ENCODE measurements around the gene IGF2BP2.

Gene IGF2BP2

DNA sequence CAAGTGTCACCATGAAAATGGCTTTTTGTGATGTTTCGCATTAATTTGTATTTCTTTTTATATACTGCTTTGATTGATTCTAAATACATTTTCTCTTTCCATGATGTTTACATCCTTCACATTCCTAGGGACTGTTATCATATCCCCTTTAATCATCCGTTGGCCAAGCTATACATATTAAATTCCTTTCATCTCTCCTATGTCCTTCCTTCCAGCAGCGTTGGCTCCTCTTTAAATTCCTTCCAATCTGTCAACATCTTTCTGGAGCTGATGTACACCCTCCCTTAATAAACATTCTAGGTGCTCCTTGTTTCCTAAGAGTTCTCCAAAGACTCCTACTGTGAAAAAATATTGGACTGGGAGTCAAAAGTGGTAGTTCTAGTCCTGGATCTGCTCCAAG lies 87.8 kb downstream of the IGF2BP2 start:
- TF ChIP-seq, protein P1, sequence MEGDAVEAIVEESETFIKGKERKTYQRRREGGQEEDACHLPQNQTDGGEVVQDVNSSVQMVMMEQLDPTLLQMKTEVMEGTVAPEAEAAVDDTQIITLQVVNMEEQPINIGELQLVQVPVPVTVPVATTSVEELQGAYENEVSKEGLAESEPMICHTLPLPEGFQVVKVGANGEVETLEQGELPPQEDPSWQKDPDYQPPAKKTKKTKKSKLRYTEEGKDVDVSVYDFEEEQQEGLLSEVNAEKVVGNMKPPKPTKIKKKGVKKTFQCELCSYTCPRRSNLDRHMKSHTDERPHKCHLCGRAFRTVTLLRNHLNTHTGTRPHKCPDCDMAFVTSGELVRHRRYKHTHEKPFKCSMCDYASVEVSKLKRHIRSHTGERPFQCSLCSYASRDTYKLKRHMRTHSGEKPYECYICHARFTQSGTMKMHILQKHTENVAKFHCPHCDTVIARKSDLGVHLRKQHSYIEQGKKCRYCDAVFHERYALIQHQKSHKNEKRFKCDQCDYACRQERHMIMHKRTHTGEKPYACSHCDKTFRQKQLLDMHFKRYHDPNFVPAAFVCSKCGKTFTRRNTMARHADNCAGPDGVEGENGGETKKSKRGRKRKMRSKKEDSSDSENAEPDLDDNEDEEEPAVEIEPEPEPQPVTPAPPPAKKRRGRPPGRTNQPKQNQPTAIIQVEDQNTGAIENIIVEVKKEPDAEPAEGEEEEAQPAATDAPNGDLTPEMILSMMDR (IDR thresholded peaks at IDR 0.05; ENCODE audit: low read depth, low read length, missing control alignments), result no peak
- H3K4me3 ChIP-seq (replicated peaks; ENCODE audit: low read depth, low read length), result no peak overlapping the region
- DNase-seq (ENCODE audit: extremely low read depth, low read depth), result no peak

DNA sequence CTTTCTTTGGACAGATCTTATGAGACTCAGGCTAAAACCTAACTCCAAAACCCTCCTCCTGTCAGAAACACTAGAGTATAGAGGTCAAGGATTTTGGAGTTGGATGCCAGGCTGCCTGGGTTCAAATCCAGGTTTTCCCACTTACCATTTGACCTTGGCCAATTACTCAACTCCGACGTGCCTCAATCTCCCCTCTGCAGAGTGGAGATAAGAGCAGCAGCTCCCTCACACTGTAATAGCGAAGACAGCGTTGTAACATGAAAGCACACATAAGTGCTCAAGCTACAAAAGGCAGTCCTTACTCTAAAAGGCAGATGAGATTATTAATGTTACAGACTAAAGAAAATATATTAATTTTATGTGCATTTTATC lies 90.1 kb downstream of the IGF2BP2 start:
- TF ChIP-seq, protein P1 (IDR thresholded peaks at IDR 0.05; ENCODE audit: low read depth, low read length, missing control alignments), result no peak
- no peak overlapping the region for H3K4me3 ChIP-seq (replicated peaks; ENCODE audit: low read depth, low read length)
- DNase-seq (ENCODE audit: extremely low read depth, low read depth), result no peak

DNA sequence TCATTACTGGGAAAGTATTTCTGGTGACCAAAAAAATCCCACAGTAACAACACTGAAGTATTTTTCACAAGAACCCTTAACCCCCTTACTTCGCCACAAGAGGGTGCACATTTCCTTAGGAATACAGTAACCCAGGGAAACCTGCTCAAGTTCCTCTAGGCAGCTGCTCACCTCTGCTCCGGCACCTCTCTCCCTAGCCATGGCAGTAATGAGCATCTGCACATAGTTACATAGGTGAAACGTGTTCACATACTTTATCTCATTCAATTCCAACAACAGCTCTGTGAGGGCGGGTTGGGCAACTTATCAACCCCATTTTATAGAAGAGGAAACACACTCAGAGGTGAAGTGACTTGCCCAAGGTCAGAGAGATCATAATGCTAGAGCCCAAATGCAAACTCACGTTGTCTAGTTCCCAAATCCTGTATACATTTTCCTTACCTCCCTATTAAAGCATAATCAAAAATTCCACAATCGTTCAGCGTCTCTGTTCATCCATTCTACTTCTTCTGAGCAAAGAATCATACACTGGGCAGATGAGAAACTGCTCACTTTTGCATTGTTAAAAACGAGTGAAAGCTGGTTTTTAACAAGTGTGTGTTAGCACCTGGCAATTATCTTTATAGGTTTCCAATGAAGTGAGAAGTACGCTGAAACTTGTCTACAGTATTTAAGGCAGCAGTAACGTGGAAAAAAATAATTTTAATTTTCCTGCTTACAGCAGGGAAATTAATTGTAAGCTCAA lies 90.7 kb downstream of the IGF2BP2 start:
- TF ChIP-seq, protein P1 (IDR thresholded peaks at IDR 0.05; ENCODE audit: low read depth, low read length, missing control alignments), result peak; percentile 65

DNA sequence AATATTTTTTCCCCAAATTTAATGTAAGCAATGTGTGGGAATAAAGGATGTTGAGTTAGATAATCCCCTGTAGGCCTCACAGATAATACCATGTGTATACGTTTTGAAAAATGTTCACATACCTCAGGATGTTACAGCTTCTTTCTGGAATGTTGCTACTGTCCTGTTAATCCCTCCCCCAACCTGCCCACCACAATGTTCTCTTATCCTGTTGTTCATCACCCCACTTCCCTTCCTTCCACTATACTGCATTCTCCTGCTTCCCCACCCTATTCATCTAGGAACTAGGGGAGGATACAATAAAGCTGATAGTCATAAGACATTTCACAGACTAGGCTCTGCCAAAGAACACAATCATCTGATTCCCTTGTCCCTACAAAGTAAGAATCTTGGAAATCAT lies 92.1 kb downstream of the IGF2BP2 start:
- DNase-seq (ENCODE audit: extremely low read depth, low read depth), result peak; percentile 83
- TF ChIP-seq, protein P1 (IDR thresholded peaks at IDR 0.05; ENCODE audit: low read depth, low read length, missing control alignments), result no peak
- no peak overlapping the region for H3K4me3 ChIP-seq (replicated peaks; ENCODE audit: low read depth, low read length)

More for the DNA sequence above, 90.7 kb downstream of the IGF2BP2 start:
- H3K4me3 ChIP-seq (replicated peaks; ENCODE audit: low read depth, low read length), result no peak overlapping the region
- no peak for DNase-seq (ENCODE audit: extremely low read depth, low read depth)

DNA sequence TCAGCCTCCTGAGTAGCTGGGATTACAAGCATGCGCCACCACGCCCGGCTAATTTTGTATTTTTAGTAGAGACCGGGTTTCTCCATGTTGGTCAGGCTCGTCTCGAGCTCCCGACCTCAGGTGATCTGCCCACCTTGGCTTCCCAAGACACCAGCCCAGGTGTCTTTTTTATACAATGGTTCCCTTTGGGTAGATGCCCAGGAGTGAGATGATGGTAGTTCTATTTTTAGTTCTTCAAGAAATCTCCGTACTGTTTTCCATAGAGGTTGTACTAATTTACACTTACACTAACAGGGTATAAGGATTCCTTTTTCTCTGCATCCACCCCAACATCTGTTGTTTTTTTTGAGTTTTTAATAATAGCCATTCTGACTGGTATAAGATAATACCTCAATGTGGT lies 94.3 kb downstream of the IGF2BP2 start:
- DNase-seq (ENCODE audit: extremely low read depth, low read depth), result no peak
- TF ChIP-seq, protein P1 (IDR thresholded peaks at IDR 0.05; ENCODE audit: low read depth, low read length, missing control alignments), result no peak

DNA sequence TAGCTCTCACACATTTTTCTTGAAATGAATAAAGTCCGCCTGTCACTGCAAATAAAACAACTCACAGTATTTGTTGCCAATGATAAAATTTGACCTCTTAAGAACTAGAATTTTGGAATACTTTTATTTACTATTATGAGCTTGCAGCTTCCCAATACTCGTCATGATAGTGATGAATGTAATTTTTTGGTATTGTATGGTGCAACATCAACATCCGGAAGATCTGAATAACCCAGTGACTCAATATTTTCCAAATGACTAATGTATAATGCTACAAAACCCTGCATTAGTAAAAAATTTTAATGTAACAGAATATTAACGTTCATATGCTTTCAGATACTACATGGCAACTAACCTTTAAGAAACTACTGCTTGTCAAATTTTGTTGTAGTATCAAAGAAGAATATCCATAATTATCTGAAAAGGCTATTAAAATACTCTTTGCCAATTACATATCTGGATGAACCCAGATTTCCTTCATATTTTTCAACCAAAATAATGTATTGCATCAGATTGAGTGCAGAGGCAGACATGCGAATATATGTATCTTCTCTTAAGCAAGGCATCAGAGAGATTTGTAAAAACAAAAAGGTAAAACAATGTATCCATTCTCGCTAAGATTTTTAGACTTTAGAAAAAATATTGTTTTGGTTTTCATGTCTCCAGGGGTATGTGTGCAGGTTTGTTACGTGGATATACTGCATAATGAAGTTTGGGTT lies 95.3 kb downstream of the IGF2BP2 start:
- TF ChIP-seq, protein P1 (IDR thresholded peaks at IDR 0.05; ENCODE audit: low read depth, low read length, missing control alignments), result no peak
- DNase-seq (ENCODE audit: extremely low read depth, low read depth), result no peak

More for the DNA sequence above, 94.3 kb downstream of the IGF2BP2 start:
- no peak overlapping the region for H3K4me3 ChIP-seq (replicated peaks; ENCODE audit: low read depth, low read length)

More for the DNA sequence above, 95.3 kb downstream of the IGF2BP2 start:
- H3K4me3 ChIP-seq (replicated peaks; ENCODE audit: low read depth, low read length), result no peak overlapping the region
